GM23338 (cell line): ENCODE results near the gene ZFYVE27. TPM values are rescaled to one million over a fixed set of nuclear protein-coding genes. Genes with fewer than 3 reads are reported as not detected.
A peak's percentile ranks its signal among the peaks of the same experiment; 100 is the strongest.

Source experiments
- ATAC-seq: fragments of 200-7000 bp; cut with Tn5 transposase; 3 replicates; pipeline ENCODE4 v1.9.1; 2020
- DNase-seq: peaks from one replicate; pipeline ENCODE4 v3.0.0-alpha.2; 2015; ENCODE audit warnings: low spot score
- H2AFZ ChIP-seq: fragments of 200-600 bp; sonication (generic); 2 replicates; pipeline ENCODE4 v1.8.0; 2016; ENCODE audit warnings: antibody characterized with exemption, mild to moderate bottlenecking, moderate library complexity
- H3F3A ChIP-seq: fragments of 200-600 bp; sonication (generic); replicated peaks from 2 replicates; pipeline ENCODE4 v1.8.0; 2017; ENCODE audit warnings: antibody characterized with exemption, mixed run types, low read depth
- H3K27ac ChIP-seq: fragments of 200-600 bp; sonication (generic); 2 replicates; pipeline ENCODE4 v1.6.1; 2016; ENCODE audit warnings: low read depth
- H3K27me3 ChIP-seq: fragments of 200-600 bp; sonication (generic); 2 replicates; pipeline ENCODE4 v1.8.0; 2016; ENCODE audit warnings: mild to moderate bottlenecking, mixed run types, moderate library complexity; ENCODE audit not compliant: insufficient read depth
- H3K36me3 ChIP-seq: fragments of 200-600 bp; sonication (generic); 2 replicates; pipeline ENCODE4 v1.8.0; 2016; ENCODE audit warnings: mild to moderate bottlenecking; ENCODE audit not compliant: insufficient read depth
- H3K4me1 ChIP-seq: fragments of 200-600 bp; sonication (generic); 2 replicates; pipeline ENCODE4 v1.8.0; 2016; ENCODE audit warnings: mild to moderate bottlenecking, moderate library complexity; ENCODE audit not compliant: insufficient read depth
- H3K4me2 ChIP-seq: fragments of 200-600 bp; sonication (generic); 2 replicates; pipeline ENCODE4 v1.7.1; 2017; ENCODE audit warnings: mixed run types
- H3K4me3 ChIP-seq: fragments of 200-600 bp; sonication (generic); 2 replicates; pipeline ENCODE4 v1.6.1; 2016; ENCODE audit warnings: mixed run types
- H3K79me2 ChIP-seq: fragments of 200-600 bp; sonication (generic); replicated peaks from 2 replicates; pipeline ENCODE4 v1.8.0; 2017; ENCODE audit warnings: mild to moderate bottlenecking; ENCODE audit not compliant: insufficient read depth
- H3K9me2 ChIP-seq: fragments of 200-600 bp; sonication (generic); 2 replicates; pipeline ENCODE4 v1.8.0; 2017; ENCODE audit not compliant: insufficient read depth
- H4K20me1 ChIP-seq: fragments of 200-600 bp; sonication (generic); replicated peaks from 2 replicates; pipeline ENCODE4 v1.8.0; 2017; ENCODE audit warnings: mild to moderate bottlenecking; ENCODE audit not compliant: insufficient read depth
- H3K27ac Mint-ChIP-seq: 2 replicates; pipeline ENCODE4 v1.8.0; 2020; ENCODE audit warnings: inconsistent platforms, mild to moderate bottlenecking, moderate library complexity, mixed read lengths
- H3K27me3 Mint-ChIP-seq: 3 replicates; pipeline ENCODE4 v1.8.0; 2022; ENCODE audit warnings: low read depth, mild to moderate bottlenecking, moderate library complexity, mixed read lengths, inconsistent platforms; ENCODE audit not compliant: insufficient read depth, poor library complexity
- H3K36me3 Mint-ChIP-seq: 3 replicates; pipeline ENCODE4 v1.8.0; 2021; ENCODE audit warnings: low read depth, mild to moderate bottlenecking, inconsistent platforms, moderate library complexity, mixed read lengths
- H3K4me1 Mint-ChIP-seq: 3 replicates; pipeline ENCODE4 v1.8.0; 2020; ENCODE audit warnings: mild to moderate bottlenecking, inconsistent platforms, mixed read lengths
- H3K4me3 Mint-ChIP-seq: 3 replicates; pipeline ENCODE4 v1.8.0; 2021; ENCODE audit warnings: moderate library complexity, mild to moderate bottlenecking, inconsistent platforms, mixed read lengths
- H3K9me3 Mint-ChIP-seq: 3 replicates; pipeline ENCODE4 v1.8.0; 2020; ENCODE audit warnings: moderate library complexity, mild to moderate bottlenecking, inconsistent platforms, mixed read lengths
- CREB1 ChIP-seq: fragments of 250-450 bp; sonication (Bioruptor Pico); IDR thresholded peaks from 2 replicates; pipeline ENCODE4 v1.5.0; 2020; ENCODE audit warnings: low read depth, mild to moderate bottlenecking, moderate library complexity
- CTCF ChIP-seq, 2 experiments: fragments of 200-600 bp in 1 of 2; sonication (generic) in 1 of 2; conservative IDR thresholded peaks; 2 replicates each; pipeline versions ENCODE4 v1.5.1 to v1.6.1; 2016 to 2017; ENCODE audit warnings: antibody characterized with exemption in 2 of 2, low read depth in 2 of 2, mild to moderate bottlenecking in 2 of 2, moderate library complexity in 1 of 2
- ETS1 ChIP-seq: IDR thresholded peaks from 2 replicates; pipeline ENCODE4 v1.6.1; 2016; ENCODE audit warnings: antibody characterized with exemption
- POLR2AphosphoS5 ChIP-seq: IDR thresholded peaks from 2 replicates; pipeline ENCODE4 v1.6.1; 2016; ENCODE audit warnings: antibody characterized with exemption, low read depth
- ZNF462 ChIP-seq: fragments of 250-450 bp; sonication (Bioruptor Pico); IDR thresholded peaks from 2 replicates; pipeline ENCODE4 v1.5.0; 2020; ENCODE audit warnings: mild to moderate bottlenecking, moderate library complexity
- polyA plus RNA-seq: library from polyadenylated mRNA; unstranded; fragments of >200 nt; fragmentation: Nextera tagmentation; extraction: Ambion mirVana; gene quantifications from 2 replicates; pipeline ENCODE4 v1.2.1, GENCODE V29; 2016
- total RNA-seq: library from RNA; depleted of rRNA; stranded (reverse); fragments of >200 nt; shearing (Covaris generic); gene quantifications from 2 replicates; pipeline ENCODE4 v1.2.3, GENCODE V29; 2014

Gene ZFYVE27
- total and polyA plus RNA-seq, 2 experiments from 2014 or later, result 15.0 to 25.8 TPM

GRCh38 chr10:97714401-97715258, 22.3 kb upstream of the ZFYVE27 start:
- DNase-seq (peak; percentile 90), ATAC-seq (peak; percentile 72)
- Mint-ChIP-seq H3K27me3 (peaks cover 14% of the 10 kb centered on the region), H3K27ac (peak overlapping the region; percentile 92), H3K4me3 (peak overlapping the region; percentile 100), H3K4me1 (peaks cover 56% of the 10 kb centered on the region), H3K9me3 (no peaks in the 10 kb centered on the region; the same call in 2 of the 3 replicates), H3K36me3 (peaks cover 36% of the 10 kb centered on the region)
- Histone ChIP-seq H3K36me3 (peaks cover 7% of the 10 kb centered on the region; the same call in 1 of the 2 replicates), H3K27me3 (no peaks in the 10 kb centered on the region), H3F3A (peaks cover 25% of the 10 kb centered on the region), H3K4me1 (peaks cover 52% of the 10 kb centered on the region), H3K4me3 (peak overlapping the region; percentile 82), H4K20me1 (no peaks in the 10 kb centered on the region), H3K27ac (peak overlapping the region; percentile 97), H2AFZ (no peak overlapping the region), H3K79me2 (peaks cover 17% of the 10 kb centered on the region), H3K4me2 (peak overlapping the region; percentile 89), H3K9me2 (no peaks in the 10 kb centered on the region)
- TF ChIP-seq ZNF462 (CRISPR knock-in tag) (no peak), CTCF (conservative IDR thresholded peaks at IDR 0.05; ENCODE audit: low read depth in 2 of 2) (no peak), POLR2AphosphoS5 (peak; percentile 87), CREB1 (CRISPR knock-in tag) (0 out of 2 replicates have a peak, but pooled peaks have one; percentile 9), ETS1 (no peak; the same call in 1 of the 2 replicates)
